Measurements from ENCODE around the gene RNF113B.

RNF113B gene

GRCh38 chr13:98198683-98199082, 21.6 kb upstream of the RNF113B start:
- no peaks in the 10 kb centered on the region for H3K36me3 ChIP-seq (replicated peaks)
- no peak for DNase-seq (ENCODE audit: low spot score in 2 of 2)
- H3K4me3 ChIP-seq: no peak overlapping the region
- no peaks in the 10 kb centered on the region for H3K27me3 ChIP-seq (ENCODE audit: low read depth)
- H3K9me3 ChIP-seq: no peaks in the 10 kb centered on the region; the same call in 1 of the 2 replicates
- H3K4me1 ChIP-seq: no peaks in the 10 kb centered on the region; the same call in 1 of the 2 replicates
- in situ Hi-C loops (cut with MboI; ENCODE audit: low sequenced_read_pairs): no loop called here

GRCh38 chr13:98195054-98195791, 18.2 kb upstream of the RNF113B start:
- Histone ChIP-seq H3K36me3 (replicated peaks) (no peaks in the 10 kb centered on the region), H3K4me3 (no peak overlapping the region), H3K27me3 (ENCODE audit: low read depth) (no peaks in the 10 kb centered on the region), H3K4me1 (peaks cover 2% of the 10 kb centered on the region; the same call in 1 of the 2 replicates), H3K9me3 (no peaks in the 10 kb centered on the region)
- in situ Hi-C loops (cut with MboI; ENCODE audit: low sequenced_read_pairs): no loop called here
- DNase-seq (ENCODE audit: low spot score in 2 of 2): no peak

GRCh38 chr13:98192008-98192407, 14.9 kb upstream of the RNF113B start:
- H3K27me3 ChIP-seq (ENCODE audit: low read depth): no peaks in the 10 kb centered on the region
- H3K4me1 ChIP-seq: peaks cover 15% of the 10 kb centered on the region
- H3K36me3 ChIP-seq (replicated peaks): no peaks in the 10 kb centered on the region
- in situ Hi-C loops (cut with MboI; ENCODE audit: low sequenced_read_pairs): no loop called here
- H3K9me3 ChIP-seq: no peaks in the 10 kb centered on the region
- no peak for DNase-seq (ENCODE audit: low spot score in 2 of 2)
- no peak overlapping the region for H3K4me3 ChIP-seq

- no peak for DNase-seq (ENCODE audit: low spot score in 2 of 2)
- in situ Hi-C loops (cut with MboI; ENCODE audit: low sequenced_read_pairs): no loop called here
- H3K4me1 ChIP-seq: peaks cover 15% of the 10 kb centered on the region
- no peaks in the 10 kb centered on the region for H3K27me3 ChIP-seq (ENCODE audit: low read depth)
- no peaks in the 10 kb centered on the region for H3K36me3 ChIP-seq (replicated peaks)
- no peaks in the 10 kb centered on the region for H3K9me3 ChIP-seq
- no peak overlapping the region for H3K4me3 ChIP-seq
These were observed 13.9 kb upstream of the RNF113B start for GRCh38 chr13:98190889-98191444.

DNA sequence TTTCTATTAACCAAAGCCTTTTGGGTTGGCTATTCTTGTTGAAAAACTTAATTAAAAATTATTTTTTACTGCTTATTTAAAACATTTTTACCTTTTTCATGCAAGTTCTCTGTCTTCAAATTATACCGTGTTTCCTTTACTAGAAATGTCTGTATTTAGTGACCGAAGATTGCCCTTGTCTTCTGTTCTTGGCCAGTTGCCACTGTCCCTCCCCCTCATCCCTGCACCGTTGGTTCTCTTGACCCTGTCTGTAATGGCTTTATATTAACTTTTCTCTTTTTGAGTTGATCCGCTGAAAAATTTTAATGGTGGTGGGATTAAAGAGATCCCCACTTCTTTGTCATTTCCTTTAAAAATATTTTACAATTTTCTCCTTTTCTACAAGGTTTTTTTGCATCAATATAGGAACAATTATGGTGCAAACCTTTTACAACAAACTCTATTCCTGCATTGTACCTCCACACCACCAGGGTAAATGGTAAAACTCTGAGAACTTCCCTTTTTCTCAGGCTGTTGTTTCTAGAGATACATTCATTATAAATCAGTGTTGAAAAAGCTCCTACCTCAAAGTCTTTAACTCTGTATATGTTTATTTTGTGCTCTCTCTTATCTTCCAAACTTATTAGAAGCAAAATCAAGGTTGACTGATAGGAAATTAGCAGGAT, 12.9 kb upstream of the RNF113B start:
- no peaks in the 10 kb centered on the region for H3K36me3 ChIP-seq (replicated peaks)
- no peaks in the 10 kb centered on the region for H3K27me3 ChIP-seq (ENCODE audit: low read depth)
- H3K4me1 ChIP-seq: peaks cover 15% of the 10 kb centered on the region
- no peak overlapping the region for H3K4me3 ChIP-seq
- peak; percentile 79 for DNase-seq (ENCODE audit: low spot score in 2 of 2)
- no peaks in the 10 kb centered on the region for H3K9me3 ChIP-seq
- in situ Hi-C loops (cut with MboI; ENCODE audit: low sequenced_read_pairs): no loop called here

DNA sequence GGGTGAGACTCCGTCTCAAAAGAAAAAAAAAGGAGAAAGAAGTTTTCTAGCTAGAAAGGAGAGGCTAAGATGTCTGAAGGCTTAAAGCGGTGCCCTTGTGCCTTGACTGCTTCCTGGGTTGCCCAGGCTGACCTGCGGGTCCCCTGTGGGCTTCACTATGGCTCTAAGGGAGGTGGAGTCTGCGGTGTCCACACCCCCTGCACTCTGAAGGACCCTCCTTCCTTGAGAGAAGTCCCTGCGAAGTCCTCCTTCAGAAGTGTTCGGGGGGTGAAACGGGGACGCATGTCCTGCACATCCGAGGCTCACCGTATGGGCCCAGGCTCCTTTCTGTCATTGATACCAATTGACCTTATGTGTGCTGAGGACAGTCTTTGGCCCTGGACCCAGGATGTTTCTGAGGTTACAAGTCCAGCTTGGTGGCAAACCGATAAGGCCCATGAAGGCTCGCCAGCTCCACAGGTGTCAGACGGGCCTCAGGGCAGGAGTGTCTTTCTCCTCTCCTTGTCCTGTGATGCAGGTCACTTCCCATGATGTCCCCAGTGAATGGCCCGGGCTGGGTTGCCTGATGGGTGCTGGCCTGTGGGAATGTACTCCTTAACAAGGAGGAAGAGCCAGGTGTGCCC, 11.6 kb upstream of the RNF113B start:
- peaks cover 15% of the 10 kb centered on the region for H3K4me1 ChIP-seq
- no peaks in the 10 kb centered on the region for H3K27me3 ChIP-seq (ENCODE audit: low read depth)
- DNase-seq (ENCODE audit: low spot score in 2 of 2): no peak
- H3K9me3 ChIP-seq: no peaks in the 10 kb centered on the region
- no peaks in the 10 kb centered on the region for H3K36me3 ChIP-seq (replicated peaks)
- in situ Hi-C loops (cut with MboI; ENCODE audit: low sequenced_read_pairs): no loop called here
- H3K4me3 ChIP-seq: no peak overlapping the region

DNA sequence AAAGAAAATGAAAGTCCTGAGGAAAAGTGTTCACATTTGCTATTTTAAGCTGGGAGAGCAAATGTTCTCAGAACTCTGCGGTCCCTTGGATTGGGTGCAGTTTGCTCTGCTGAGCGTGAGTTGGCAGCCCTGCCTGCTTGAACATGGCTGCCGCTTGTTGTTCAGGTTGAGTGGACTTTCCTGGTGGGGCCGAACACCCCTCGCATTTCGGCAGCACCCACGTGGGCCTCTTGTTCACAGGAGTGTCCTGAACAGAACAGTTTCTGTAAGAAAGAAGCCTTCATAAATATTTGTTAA, 10.8 kb upstream of the RNF113B start:
- no peak overlapping the region for H3K4me3 ChIP-seq
- in situ Hi-C loops (cut with MboI; ENCODE audit: low sequenced_read_pairs): no loop called here
- no peaks in the 10 kb centered on the region for H3K9me3 ChIP-seq
- no peak for DNase-seq (ENCODE audit: low spot score in 2 of 2)
- H3K36me3 ChIP-seq (replicated peaks): no peaks in the 10 kb centered on the region
- H3K4me1 ChIP-seq: peaks cover 15% of the 10 kb centered on the region
- H3K27me3 ChIP-seq (ENCODE audit: low read depth): no peaks in the 10 kb centered on the region

GRCh38 chr13:98187155-98187964, 10.3 kb upstream of the RNF113B start:
- DNase-seq (ENCODE audit: low spot score in 2 of 2): no peak
- in situ Hi-C loops (cut with MboI; ENCODE audit: low sequenced_read_pairs): no loop called here
- Histone ChIP-seq H3K4me3 (no peak overlapping the region), H3K4me1 (peaks cover 15% of the 10 kb centered on the region), H3K27me3 (ENCODE audit: low read depth) (no peaks in the 10 kb centered on the region), H3K9me3 (no peaks in the 10 kb centered on the region), H3K36me3 (replicated peaks) (no peaks in the 10 kb centered on the region)

- no peak for DNase-seq (ENCODE audit: low spot score in 2 of 2)
- Histone ChIP-seq H3K4me1 (peaks cover 16% of the 10 kb centered on the region), H3K4me3 (no peak overlapping the region), H3K27me3 (ENCODE audit: low read depth) (no peaks in the 10 kb centered on the region), H3K9me3 (no peaks in the 10 kb centered on the region), H3K36me3 (replicated peaks) (no peaks in the 10 kb centered on the region)
- in situ Hi-C loops (cut with MboI; ENCODE audit: low sequenced_read_pairs): no loop called here
These were observed 7.7 kb upstream of the RNF113B start for GRCh38 chr13:98184792-98185191.

DNA sequence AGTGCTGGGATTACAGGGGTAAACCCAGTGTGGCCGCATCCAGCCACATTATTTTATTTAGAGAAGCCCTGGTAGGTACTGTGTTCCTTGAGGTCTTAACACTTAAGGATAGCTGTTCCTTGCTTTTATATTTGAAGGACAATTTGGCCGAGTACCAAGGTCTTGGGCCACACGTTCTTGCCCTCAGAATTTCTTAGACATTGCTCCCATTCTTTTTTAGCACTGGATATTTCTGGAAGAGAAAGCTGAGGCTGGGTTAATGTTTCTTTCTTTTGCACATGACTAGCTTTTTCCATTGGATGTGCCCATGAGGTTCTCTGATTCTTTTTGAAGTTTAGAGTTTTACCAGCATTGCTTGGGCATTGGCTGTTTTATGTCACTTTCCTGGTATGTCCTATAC, 5.5 kb upstream of the RNF113B start:
- in situ Hi-C loops (cut with MboI; ENCODE audit: low sequenced_read_pairs): no loop called here
- no peak for DNase-seq (ENCODE audit: low spot score in 2 of 2)
- H3K4me3 ChIP-seq: no peak overlapping the region
- no peaks in the 10 kb centered on the region for H3K9me3 ChIP-seq
- no peaks in the 10 kb centered on the region for H3K27me3 ChIP-seq (ENCODE audit: low read depth)
- peaks cover 11% of the 10 kb centered on the region for H3K4me1 ChIP-seq
- H3K36me3 ChIP-seq (replicated peaks): no peaks in the 10 kb centered on the region

DNA sequence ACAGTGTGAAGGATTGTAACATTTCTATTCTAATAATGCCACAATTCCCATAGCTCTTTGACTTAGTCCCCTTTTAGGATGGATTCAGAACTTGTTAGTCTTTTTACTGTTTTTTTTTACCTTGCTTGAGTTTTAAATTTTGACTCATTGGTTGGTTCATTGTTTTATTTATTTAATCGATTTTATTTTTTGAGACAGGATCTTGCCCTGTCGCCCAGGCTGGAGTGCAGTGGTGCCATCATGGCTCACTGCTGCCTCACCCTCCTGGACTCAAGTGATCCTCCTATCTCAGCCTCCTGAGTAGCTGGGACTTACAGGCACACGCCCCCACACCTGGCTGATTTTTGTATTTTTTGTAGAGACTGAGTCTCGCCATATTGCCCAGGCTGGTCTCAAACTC, 5.1 kb upstream of the RNF113B start:
- no peak for DNase-seq (ENCODE audit: low spot score in 2 of 2)
- Histone ChIP-seq H3K4me3 (no peak overlapping the region), H3K36me3 (replicated peaks) (no peaks in the 10 kb centered on the region), H3K27me3 (ENCODE audit: low read depth) (no peaks in the 10 kb centered on the region), H3K4me1 (peaks cover 9% of the 10 kb centered on the region), H3K9me3 (no peaks in the 10 kb centered on the region)
- in situ Hi-C loops (cut with MboI; ENCODE audit: low sequenced_read_pairs): no loop called here

DNA sequence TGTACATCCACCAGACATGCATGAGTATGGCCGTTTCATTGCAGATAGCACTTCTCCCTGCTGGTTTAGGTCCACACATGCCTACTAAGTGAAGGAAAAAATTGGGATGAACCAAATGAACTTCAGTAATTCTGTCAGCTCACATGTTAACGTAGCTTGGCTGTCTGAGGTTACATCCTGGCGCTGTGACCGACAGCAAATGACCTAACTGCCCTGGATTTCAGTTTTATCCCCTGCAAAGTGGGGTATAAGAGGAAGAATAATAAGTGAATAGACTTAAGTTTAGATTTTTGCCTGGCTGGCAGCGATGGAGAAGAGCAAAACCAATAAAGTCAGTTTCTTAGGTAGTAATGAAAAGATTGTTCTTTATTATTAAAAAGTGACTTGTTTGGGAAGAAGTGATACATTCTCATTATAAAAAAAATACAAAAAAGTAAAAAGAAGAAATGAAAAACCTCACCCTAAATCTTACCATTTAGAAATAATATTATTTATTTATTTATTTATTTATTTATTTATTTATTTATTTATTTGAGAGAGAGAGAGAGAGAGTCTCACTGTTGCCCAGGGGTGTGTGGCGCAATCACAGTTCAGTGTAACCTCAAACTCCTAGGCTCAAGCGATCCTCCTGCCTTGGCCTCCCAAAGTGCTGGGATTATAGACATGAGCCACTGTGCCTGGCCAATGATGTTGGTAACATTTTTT, 4.2 kb upstream of the RNF113B start:
- Histone ChIP-seq H3K9me3 (no peaks in the 10 kb centered on the region), H3K36me3 (replicated peaks) (no peaks in the 10 kb centered on the region), H3K4me3 (no peak overlapping the region), H3K4me1 (peaks cover 8% of the 10 kb centered on the region), H3K27me3 (ENCODE audit: low read depth) (no peaks in the 10 kb centered on the region)
- DNase-seq (ENCODE audit: low spot score in 2 of 2): no peak
- in situ Hi-C loops (cut with MboI; ENCODE audit: low sequenced_read_pairs): no loop called here

GRCh38 chr13:98180092-98180491, 3.0 kb upstream of the RNF113B start:
- no peaks in the 10 kb centered on the region for H3K9me3 ChIP-seq
- DNase-seq (ENCODE audit: low spot score in 2 of 2): peak in 1 of 2 experiments; percentile 50
- H3K4me1 ChIP-seq: peaks cover 10% of the 10 kb centered on the region
- no peaks in the 10 kb centered on the region for H3K36me3 ChIP-seq (replicated peaks)
- no peak overlapping the region for H3K4me3 ChIP-seq
- in situ Hi-C loops (cut with MboI; ENCODE audit: low sequenced_read_pairs): no loop called here
- H3K27me3 ChIP-seq (ENCODE audit: low read depth): no peaks in the 10 kb centered on the region

All from HAP-1 (cell line).